HG03571 (cell line): ENCODE measurements around the gene GRM6.

ENCODE experiments used
- ATAC-seq: cut with Tn5 transposase; IDR thresholded peaks from one replicate; pipeline ENCODE4 v1.9.1; 2021; ENCODE audit not compliant: unreplicated experiment

GRM6 gene

GRCh38 chr5:178984145-178985072 is 10.7 kb downstream of the GRM6 start:
- no peak for ATAC-seq

DNA sequence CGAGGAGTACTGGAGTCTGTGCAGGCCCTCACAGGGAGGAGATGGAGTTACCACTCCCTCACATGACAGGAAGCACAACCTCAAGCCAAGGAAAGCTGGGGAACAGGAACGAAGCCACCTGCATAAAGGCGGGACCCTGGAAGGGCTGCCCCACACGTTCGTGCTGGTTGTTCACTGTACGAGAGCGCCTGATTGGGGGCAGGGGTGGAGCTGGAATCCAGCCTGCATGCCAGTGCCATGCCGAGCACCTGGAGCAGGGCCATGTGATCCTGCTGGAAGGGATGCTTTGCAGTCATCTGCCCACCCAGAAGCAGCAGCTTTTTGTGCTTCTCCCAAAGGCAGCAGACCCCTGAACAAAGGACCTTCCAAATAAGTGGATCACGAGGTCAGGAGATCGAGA is 11.4 kb downstream of the GRM6 start:
- ATAC-seq: no peak

- no peak for ATAC-seq
These were observed 12.2 kb downstream of the GRM6 start for GRCh38 chr5:178982941-178983340.

DNA sequence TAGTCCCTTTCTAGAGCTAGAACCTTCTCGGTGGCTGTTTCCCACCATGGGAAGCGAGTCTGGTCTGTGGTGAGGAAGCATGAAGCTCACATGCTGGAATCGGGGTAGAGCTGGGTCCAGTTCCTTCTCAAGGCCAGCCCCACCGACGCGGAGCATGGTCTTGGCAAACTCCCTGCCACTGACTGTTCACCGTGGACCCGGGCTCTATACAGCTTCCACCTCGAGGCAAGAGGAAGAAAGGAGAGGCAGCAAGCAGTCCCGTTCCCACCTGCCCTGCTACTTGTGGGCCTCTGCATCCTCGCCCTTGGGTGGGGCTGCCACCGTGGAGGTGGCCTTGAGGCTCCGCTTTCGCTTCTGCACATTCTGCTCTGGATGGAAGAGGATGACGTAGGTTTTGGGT is 13.7 kb downstream of the GRM6 start:
- ATAC-seq: no peak

DNA sequence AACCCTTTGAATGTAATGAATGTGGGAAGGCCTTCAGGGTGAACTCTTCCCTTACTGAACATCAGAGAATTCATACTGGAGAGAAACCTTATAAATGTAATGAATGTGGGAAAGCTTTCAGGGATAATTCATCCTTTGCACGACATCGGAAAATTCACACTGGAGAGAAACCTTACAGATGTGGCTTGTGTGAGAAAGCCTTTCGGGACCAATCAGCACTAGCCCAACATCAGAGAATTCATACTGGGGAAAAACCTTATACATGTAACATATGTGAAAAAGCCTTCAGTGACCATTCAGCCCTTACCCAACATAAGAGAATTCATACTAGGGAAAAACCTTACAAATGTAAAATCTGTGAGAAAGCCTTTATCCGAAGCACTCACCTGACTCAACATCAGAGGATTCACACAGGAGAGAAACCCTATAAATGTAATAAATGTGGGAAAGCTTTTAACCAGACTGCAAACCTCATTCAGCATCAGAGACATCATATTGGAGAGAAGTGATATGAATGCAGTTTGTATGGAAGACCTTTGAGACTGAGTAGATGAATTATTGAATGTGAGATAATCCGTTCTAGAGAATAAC is 29.6 kb downstream of the GRM6 start:
- no peak for ATAC-seq

GRCh38 chr5:178941361-178941760 is 53.8 kb downstream of the GRM6 start:
- no peak for ATAC-seq

DNA sequence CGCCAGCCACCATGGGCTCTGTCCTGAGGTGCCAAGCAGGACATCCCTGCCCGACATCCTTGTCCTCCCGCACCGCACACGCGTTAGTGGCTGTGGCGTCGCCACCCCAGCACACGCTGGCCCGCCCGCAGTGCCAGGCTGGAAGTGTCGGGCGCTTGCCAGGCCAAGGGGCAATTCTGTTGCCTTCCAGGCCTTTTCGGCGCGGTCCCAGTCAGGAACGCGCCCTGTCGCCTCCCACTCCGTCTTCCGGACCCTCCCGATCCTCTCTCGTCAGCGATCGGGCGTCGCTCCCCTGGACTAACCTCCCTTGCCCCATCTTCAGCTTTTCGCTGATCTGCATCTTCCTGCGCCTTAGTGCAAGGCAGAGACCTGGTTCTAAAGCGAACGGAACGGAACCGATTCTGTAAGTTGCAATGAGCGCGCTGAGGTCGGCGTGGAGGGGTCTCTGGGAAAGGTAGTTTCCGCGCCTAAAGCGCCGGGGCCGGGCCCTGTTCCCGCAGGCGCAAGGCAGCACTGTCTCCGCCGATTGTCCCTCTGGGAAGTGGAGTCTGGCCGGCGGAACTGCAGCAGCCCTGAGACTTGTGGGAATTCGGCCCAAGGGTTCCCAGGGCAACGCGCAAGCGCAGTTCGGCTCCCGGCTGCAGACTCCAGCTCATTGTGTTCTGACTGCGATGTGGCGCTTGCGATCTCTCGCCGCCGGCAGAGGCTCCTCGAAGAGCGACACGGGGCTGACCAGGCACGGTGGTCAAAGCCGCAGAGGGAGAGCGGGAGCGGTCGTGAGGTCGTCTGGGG is 54.4 kb downstream of the GRM6 start, which contains the start of gene ZNF454:
Gene ZNF454, plus strand, starts transcription at position 630 of the 792 bp plus-strand sequence. CDS start 1,594 bp downstream, outside the sequence.
- ATAC-seq: no peak

- no peak for ATAC-seq
These were observed 63.0 kb downstream of the GRM6 start for GRCh38 chr5:178931846-178932760.
